Measurements from ENCODE around the gene TCP10L.

- TF ChIP-seq POLR2A (IDR thresholded peaks at IDR 0.05; ENCODE audit: low read depth, low read length) (no peak), RFX5 (IDR thresholded peaks at IDR 0.05; ENCODE audit: low read depth, low read length) (no peak), EZH2 (IDR thresholded peaks at IDR 0.05; ENCODE audit: borderline replicate concordance, control insufficient read depth, low read depth, low read length) (no peak), CTCF (IDR thresholded peaks at IDR 0.05 in 2 of 3, conservative IDR thresholded peaks at IDR 0.05 in 1 of 3; ENCODE audit: control insufficient read depth in 2 of 3, extremely low read depth in 1 of 3, insufficient read depth in 1 of 3, low read depth in 3 of 3, low read length in 3 of 3) (no peak)
Observed at GRCh38 chr21:32574946-32575925, 10.1 kb downstream of the TCP10L start.
